Measurements from ENCODE around the gene LPCAT3.
"Not testable (repeated sequence)": the region's sequence is repeated elsewhere in the genome, so short reads cannot be mapped to it uniquely, and the experiment has no call there.

Gene LPCAT3

GRCh38 chr12:7035463-7035862 lies 17.2 kb upstream of the LPCAT3 start:
- DNase-seq (ENCODE audit: low read depth), result no peak

- no peak for DNase-seq (ENCODE audit: low read depth)
These were observed 16.2 kb upstream of the LPCAT3 start for GRCh38 chr12:7034464-7034863.

GRCh38 chr12:7032990-7033389 lies 14.7 kb upstream of the LPCAT3 start:
- no peak for DNase-seq (ENCODE audit: low read depth)

- no peak for DNase-seq (ENCODE audit: low read depth)
These were observed 13.0 kb upstream of the LPCAT3 start for GRCh38 chr12:7031306-7031705.

- DNase-seq (ENCODE audit: low read depth), result no peak
These were observed 8.6 kb upstream of the LPCAT3 start for GRCh38 chr12:7026854-7027253.

- no peak for DNase-seq (ENCODE audit: low read depth)
These were observed 4.8 kb upstream of the LPCAT3 start for GRCh38 chr12:7023114-7023513.

GRCh38 chr12:7021956-7022355 lies 3.7 kb upstream of the LPCAT3 start:
- no peak for DNase-seq (ENCODE audit: low read depth)

- no peak for DNase-seq (ENCODE audit: low read depth)
These were observed 830 bp upstream of the LPCAT3 start for GRCh38 chr12:7019043-7019569.

- no peak for DNase-seq (ENCODE audit: low read depth)
These were observed 366 bp downstream of the LPCAT3 start for GRCh38 chr12:7017870-7018349.

- DNase-seq (ENCODE audit: low read depth), result no peak
These were observed 1.2 kb downstream of the LPCAT3 start for GRCh38 chr12:7016958-7017571.

- no peak for DNase-seq (ENCODE audit: low read depth)
These were observed 2.5 kb downstream of the LPCAT3 start for GRCh38 chr12:7015555-7016370.

GRCh38 chr12:7013101-7013500 lies 5.2 kb downstream of the LPCAT3 start:
- DNase-seq (ENCODE audit: low read depth), result no peak

GRCh38 chr12:7012024-7012607 lies 6.2 kb downstream of the LPCAT3 start:
- no peak for DNase-seq (ENCODE audit: low read depth)

- DNase-seq (ENCODE audit: low read depth), result not testable (repeated sequence)
These were observed 6.9 kb downstream of the LPCAT3 start for GRCh38 chr12:7011398-7011797.

- no peak for DNase-seq (ENCODE audit: low read depth)
These were observed 8.8 kb downstream of the LPCAT3 start for GRCh38 chr12:7009512-7009911.

GRCh38 chr12:7008864-7009263 lies 9.4 kb downstream of the LPCAT3 start:
- no peak for DNase-seq (ENCODE audit: low read depth)

GRCh38 chr12:7006639-7007038 lies 11.6 kb downstream of the LPCAT3 start:
- DNase-seq (ENCODE audit: low read depth), result no peak

GRCh38 chr12:7005311-7005710 lies 13.0 kb downstream of the LPCAT3 start:
- DNase-seq (ENCODE audit: low read depth), result no peak

GRCh38 chr12:7004840-7005239 lies 13.4 kb downstream of the LPCAT3 start:
- DNase-seq (ENCODE audit: low read depth), result no peak

- DNase-seq (ENCODE audit: low read depth), result no peak
These were observed 13.9 kb downstream of the LPCAT3 start for GRCh38 chr12:7004287-7004803.

GRCh38 chr12:7001921-7002591 lies 16.2 kb downstream of the LPCAT3 start:
- DNase-seq (ENCODE audit: low read depth), result no peak
